Cortex of kidney (tissue), 1 donor: ENCODE results near the gene OGT.
"Not testable (repeated sequence)": the region's sequence is repeated elsewhere in the genome, so short reads cannot be mapped to it uniquely, and the experiment has no call there.

ENCODE experiments used
- DNase-seq: peaks from one replicate; lab custom pipeline; 2025; lab: John Stamatoyannopoulos, UW

Gene OGT

GRCh38 chrX:71586929-71587328 lies 54.0 kb downstream of the OGT start:
- DNase-seq, result no peak

- not testable (repeated sequence) for DNase-seq
Measured at GRCh38 chrX:71593210-71593609, 60.3 kb downstream of the OGT start.

GRCh38 chrX:71599965-71600364 lies 67.1 kb downstream of the OGT start:
- no peak for DNase-seq

GRCh38 chrX:71603618-71604017 lies 70.7 kb downstream of the OGT start:
- no peak for DNase-seq

- no peak for DNase-seq
Measured at GRCh38 chrX:71604141-71604540, 71.2 kb downstream of the OGT start.

- no peak for DNase-seq
Measured at GRCh38 chrX:71604796-71605568, 72.1 kb downstream of the OGT start.

- no peak for DNase-seq
Measured at GRCh38 chrX:71606536-71607216, 73.8 kb downstream of the OGT start.

GRCh38 chrX:71607488-71607887 lies 74.6 kb downstream of the OGT start:
- DNase-seq, result no peak

GRCh38 chrX:71609095-71609750 lies 76.3 kb downstream of the OGT start:
- no peak for DNase-seq

GRCh38 chrX:71611736-71612135 lies 78.8 kb downstream of the OGT start:
- not testable (repeated sequence) for DNase-seq

GRCh38 chrX:71612256-71612655 lies 79.4 kb downstream of the OGT start:
- DNase-seq, result no peak

GRCh38 chrX:71615056-71615455 lies 82.2 kb downstream of the OGT start:
- no peak for DNase-seq

- DNase-seq, result no peak
Measured at GRCh38 chrX:71615954-71616353, 83.0 kb downstream of the OGT start.

- no peak for DNase-seq
Measured at GRCh38 chrX:71616672-71617529, 84.0 kb downstream of the OGT start.

GRCh38 chrX:71617742-71618141 lies 84.8 kb downstream of the OGT start:
- no peak for DNase-seq

- no peak for DNase-seq
Measured at GRCh38 chrX:71618303-71618721, 85.4 kb downstream of the OGT start, which contains the start of gene CXCR3. Gene CXCR3 (minus strand): TSS chrX:71618511. CDS start chrX:71618449, 62 bp downstream.

- DNase-seq, result no peak
Measured at GRCh38 chrX:71618787-71619186, 85.9 kb downstream of the OGT start.

- no peak for DNase-seq
Measured at GRCh38 chrX:71619193-71619592, 86.3 kb downstream of the OGT start.

GRCh38 chrX:71619986-71620385 lies 87.1 kb downstream of the OGT start:
- DNase-seq, result no peak

- DNase-seq, result no peak
Measured at GRCh38 chrX:71621603-71622002, 88.7 kb downstream of the OGT start.

- no peak for DNase-seq
Measured at GRCh38 chrX:71622032-71622575, 89.2 kb downstream of the OGT start.
